Measurements from ENCODE around the gene PDXP.
A peak's percentile ranks its signal among the peaks of the same experiment; 100 is the strongest.

The PDXP gene

GRCh38 chr22:37628830-37629229 lies 29.7 kb upstream of the PDXP start:
- no peak for DNase-seq (ENCODE audit: low read depth)

DNA sequence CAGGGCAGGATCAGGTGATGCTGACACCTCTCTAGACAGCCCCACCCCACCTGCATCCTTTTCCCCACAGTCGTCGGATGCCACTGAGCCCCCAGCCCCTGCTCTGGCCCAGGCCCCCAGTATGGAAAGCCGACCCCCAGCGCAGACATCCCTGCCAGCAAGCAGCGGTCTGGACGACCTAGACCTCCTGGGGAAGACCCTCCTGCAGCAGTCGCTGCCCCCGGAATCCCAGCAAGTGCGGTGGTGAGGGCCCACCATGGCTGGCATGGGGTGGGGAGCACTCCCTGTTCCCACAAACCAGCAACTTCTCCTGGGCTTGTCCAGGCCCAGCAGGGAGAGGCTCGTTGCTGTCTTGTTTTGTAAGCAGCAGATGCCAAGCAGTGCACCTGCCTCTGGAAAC lies 28.6 kb upstream of the PDXP start:
- no peak for DNase-seq (ENCODE audit: low read depth)

- DNase-seq (ENCODE audit: low read depth) = no peak
Observed at GRCh38 chr22:37630839-37631435, 27.6 kb upstream of the PDXP start.

GRCh38 chr22:37631448-37632173 lies 26.9 kb upstream of the PDXP start:
- DNase-seq (ENCODE audit: low read depth) = no peak

- no peak for DNase-seq (ENCODE audit: low read depth)
Observed at GRCh38 chr22:37632174-37633088, 26.1 kb upstream of the PDXP start.

- no peak for DNase-seq (ENCODE audit: low read depth)
Observed at GRCh38 chr22:37633089-37633624, 25.4 kb upstream of the PDXP start.

- no peak for DNase-seq (ENCODE audit: low read depth)
Observed at GRCh38 chr22:37633625-37634416, 24.7 kb upstream of the PDXP start.

DNA sequence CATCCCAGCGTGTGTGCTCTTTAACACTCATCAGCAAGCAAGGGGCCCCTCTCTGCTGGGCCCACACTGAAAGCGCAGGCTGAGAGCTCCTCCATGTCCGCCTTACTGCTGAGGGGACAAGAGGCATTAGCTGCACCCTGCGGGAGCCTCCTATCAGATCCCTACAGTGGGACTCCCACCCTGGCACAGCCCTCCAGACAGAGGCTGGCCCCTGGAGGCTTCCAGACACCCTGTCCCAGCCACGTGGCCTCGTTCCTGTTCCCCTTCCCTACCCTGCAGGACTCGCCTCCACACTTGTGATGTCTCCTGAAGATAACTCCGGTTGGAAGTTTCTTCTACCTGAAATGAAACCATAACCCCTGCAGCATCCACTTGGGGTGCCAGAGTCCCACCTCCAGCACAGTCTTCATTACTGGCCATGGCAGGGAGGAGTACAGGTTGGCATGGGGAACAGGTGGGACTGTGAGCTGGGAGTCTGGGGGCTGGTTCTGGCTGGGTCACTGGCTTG lies 24.1 kb upstream of the PDXP start:
- no peak for DNase-seq (ENCODE audit: low read depth)

DNA sequence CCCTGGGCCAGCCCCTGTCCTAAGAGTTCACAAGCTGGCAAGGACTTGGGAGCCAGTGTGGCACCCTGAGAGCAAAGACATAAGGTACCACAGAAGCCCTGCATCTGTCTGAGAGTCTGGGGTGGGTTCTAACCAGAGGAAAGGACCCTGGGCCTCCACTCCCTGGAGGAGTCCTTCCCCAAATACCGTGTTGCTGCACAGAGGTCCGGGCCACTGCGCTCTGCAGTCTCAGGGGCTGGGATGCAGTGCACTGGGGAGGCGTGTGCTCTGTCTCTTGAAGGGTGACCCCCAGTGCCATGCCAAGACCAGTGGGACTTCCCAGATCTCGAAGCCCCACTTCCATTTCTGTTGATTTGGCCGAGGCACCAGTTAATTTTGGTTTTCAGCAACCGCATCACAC lies 23.4 kb upstream of the PDXP start:
- DNase-seq (ENCODE audit: low read depth) = no peak

DNA sequence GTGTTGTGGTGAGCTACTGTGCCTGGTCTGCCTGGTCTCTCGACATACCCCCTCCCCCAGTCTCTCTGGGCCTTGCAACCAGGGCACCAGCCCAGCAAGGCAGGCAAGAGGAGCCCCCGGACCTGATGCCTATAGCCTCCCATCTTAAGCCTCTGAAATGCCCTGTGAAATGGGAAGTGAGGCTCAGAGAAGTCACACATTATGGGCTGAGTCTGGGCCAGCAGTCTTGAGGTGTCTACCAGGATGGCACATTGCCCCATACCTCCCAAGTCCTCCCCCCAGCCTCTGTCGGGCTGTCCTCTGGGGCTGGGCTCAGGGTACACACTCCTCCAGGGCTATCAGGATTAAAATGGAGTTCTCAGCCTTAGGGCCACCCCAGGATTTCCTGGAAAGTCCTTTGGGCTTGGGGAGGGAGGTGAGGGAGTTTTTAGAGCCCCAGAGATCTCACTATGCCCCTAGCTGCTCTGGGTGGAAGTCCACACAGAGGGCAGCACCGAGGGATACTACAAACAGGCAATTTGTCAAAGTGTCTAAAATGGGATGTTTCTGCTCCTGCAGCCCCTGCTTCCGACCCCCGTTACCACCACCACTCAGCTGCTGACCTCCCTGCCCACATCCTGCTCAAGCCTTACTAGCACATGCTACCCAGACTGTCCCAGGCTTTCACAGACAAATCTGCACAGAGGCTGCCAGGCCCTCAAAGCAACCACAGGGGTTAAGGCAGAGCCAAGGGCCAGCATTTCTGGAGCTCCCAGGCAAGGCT lies 22.2 kb upstream of the PDXP start:
- DNase-seq (ENCODE audit: low read depth) = no peak

DNA sequence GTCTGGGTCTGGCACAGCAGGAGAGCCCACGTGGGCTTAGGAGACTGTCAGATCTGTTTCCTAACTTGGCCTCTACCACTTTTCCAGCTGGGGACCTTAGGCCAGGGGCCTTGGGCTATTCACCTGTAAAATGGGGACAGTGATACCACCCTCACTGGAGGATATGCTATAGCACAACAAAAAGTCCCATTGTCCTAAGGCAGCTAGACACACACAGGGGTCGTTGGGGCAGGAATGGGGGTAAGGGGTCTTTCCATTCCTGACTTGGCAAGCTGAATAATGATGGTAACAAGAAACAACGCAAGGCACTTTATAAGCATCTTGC lies 21.6 kb upstream of the PDXP start:
- no peak for DNase-seq (ENCODE audit: low read depth)

DNA sequence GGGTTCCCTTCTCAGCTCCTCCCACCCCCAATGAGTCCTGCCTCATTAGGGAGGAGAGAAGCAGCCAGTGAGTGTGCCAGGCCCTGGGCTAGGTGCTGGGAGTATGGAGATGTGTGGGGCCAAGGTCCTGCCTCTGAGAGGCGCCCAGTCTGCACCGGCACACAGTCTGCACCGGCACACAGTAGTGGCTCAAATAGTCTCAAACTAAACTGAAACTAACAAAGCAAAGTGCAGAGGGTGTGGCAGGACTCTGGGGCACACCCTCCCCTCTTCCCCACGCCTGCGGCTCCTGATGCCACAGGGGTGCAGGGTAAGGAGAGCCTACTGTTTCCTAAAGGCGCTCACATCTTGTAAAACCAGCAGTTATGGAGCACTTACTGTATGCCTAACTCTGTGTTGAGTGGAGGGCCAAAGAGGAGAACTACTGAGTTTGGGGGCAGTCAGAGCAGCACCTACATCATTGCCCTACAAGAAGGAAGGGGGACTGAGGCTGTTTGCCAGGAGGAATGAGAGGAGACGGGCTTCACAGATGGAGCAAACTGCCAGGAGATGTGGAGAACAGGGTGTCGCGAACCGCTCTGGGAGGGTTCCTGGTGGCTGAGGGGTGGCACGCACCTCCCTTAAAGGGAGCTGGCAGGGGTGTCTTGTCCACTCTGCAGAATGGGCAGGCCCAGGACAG lies 20.0 kb upstream of the PDXP start:
- no peak for DNase-seq (ENCODE audit: low read depth)

DNA sequence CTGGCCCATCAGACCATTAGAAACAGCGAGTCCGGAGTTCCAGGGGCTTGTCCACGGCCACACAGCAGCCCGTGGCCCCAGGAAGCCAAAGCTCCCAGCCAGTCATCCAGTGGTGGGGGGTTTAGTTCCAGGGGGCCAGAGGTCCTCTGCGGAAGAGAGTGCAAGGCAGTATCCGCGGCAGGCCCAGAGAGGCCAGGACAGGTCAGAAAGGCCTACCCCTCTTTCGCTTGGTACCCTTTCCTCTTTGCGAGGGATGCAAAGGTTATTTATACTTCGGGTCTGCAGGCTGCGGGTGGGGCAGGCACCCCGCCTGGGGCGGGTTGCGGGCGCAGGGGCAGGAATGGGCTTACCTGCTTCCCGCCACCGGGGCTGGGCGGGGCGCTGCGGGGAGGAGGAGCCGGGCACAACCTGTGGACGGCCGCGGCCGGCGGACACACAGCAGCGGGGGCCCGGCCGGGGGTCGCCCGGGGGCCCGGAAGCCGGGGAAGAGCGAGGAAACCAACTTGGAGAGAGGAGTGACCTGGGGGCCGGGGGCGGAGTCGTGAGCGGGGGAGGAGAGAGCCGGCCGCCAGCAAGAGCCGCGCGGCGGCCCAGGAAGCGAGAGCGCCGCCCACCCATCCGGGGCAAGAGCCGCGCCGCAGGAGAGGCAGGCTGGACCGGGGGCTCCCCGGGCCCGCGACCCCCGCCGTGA lies 19.3 kb upstream of the PDXP start, which contains the start of gene SH3BP1:
Gene SH3BP1 (plus strand): TSS at position 600 of the 691 bp plus-strand sequence. CDS start 119 bp downstream, outside the sequence.
- no peak for DNase-seq (ENCODE audit: low read depth)

- no peak for DNase-seq (ENCODE audit: low read depth)
Observed at GRCh38 chr22:37639771-37640590, 18.5 kb upstream of the PDXP start.

DNA sequence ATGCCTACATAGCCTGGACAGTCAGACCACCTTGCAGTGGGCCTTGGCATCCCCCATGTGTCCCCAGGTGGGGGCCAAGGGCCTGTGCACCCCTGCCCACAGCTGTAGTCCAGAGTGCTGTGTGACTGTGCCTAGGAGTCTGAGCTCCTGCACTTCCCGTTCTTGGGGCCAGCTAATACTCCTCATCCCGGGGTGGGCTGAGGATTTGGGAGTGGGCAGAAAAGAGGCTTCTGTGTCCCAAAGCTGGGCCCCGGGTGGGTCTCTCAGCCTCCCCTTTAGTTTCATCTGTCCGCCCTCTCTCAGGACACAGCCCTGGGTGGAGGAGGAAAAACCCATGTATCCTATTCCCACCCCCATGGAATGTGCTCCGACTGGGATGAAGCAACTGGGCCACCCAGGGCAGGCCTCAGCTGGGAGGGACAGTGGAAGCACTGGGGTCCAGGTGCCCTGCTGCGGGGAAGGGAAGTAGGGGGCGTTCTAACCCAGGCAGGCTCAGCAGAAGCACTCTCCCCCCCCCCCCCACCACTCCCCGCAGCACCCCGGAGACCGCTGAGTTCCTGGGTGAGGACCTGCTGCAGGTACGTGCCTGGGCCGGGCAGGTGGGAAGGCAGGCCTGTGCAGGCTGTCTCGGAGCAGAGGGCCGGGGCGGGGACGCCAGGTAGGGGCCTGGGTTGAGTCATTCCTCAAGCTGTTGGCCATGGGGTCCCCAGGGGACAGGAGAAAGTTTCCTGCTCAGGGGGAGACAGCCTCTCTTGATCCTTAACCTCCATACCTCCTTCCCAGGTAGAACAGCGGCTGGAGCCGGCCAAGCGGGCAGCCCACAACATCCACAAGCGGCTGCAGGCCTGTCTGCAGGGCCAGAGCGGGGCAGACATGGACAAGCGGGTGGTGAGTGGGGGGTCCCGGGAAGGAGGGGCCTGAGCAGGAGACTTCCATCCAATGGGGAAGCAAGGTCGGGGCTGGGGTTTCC lies 17.6 kb upstream of the PDXP start:
- no peak for DNase-seq (ENCODE audit: low read depth)

DNA sequence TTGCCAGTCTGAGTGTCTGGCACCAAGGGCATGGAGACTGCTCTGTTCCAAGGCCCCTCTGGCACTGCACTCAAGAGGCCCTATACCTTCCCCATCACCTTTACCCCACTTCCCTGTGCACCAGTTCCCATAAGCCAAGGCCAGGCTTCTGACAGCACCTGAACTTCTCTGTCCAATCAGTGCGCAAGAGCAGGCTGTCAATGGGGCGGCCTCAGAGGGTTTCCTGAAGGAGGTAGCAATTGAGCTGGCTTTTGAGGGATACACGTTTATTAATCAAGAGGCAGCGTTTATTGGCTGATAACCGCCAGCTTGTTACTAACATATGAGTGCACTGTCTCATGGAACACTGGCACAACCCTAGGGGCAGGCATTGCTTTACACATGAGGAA lies 17.0 kb upstream of the PDXP start:
- no peak for DNase-seq (ENCODE audit: low read depth)

DNA sequence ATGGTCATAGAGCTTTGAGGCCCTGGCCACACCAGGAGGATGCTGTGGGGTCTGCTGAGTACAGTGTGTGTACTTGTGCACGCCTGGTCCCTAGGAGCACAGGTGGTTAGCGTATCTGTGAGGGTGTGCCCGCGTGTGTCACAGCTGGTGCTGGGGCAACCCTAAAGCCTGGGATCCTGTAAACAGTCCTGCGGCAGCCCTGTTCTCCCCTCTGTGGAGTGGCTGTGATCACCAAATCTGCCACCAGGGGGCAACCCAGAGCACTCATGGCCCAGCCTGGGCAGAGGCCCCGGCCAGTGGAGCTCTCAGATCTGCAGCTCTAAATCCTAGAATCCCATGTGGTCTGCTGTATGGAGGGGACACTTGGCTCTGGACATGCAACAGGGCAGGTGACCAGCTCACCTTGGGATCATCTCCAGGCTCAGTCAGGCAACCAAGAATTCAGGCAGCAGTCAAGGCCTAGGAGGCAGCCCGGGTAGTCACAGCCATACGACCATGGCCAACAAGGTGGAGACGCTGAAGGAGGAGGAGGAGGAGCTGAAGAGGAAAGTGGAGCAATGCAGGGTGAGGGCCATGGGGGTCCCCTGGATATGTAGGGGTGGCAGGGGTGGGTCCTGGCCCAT lies 15.2 kb upstream of the PDXP start:
- DNase-seq (ENCODE audit: low read depth) = peak; percentile 80

Data from activated T-cell treated with anti-CD3 and anti-CD28 coated beads for 24 hours (primary cell).